ENCODE results near the gene SNORC. TPM values are rescaled to one million over a fixed set of nuclear protein-coding genes. Genes with fewer than 3 reads are reported as not detected.

Gene SNORC
- total RNA-seq, 1 donor from 2014 or later, result 5.0 TPM

DNA sequence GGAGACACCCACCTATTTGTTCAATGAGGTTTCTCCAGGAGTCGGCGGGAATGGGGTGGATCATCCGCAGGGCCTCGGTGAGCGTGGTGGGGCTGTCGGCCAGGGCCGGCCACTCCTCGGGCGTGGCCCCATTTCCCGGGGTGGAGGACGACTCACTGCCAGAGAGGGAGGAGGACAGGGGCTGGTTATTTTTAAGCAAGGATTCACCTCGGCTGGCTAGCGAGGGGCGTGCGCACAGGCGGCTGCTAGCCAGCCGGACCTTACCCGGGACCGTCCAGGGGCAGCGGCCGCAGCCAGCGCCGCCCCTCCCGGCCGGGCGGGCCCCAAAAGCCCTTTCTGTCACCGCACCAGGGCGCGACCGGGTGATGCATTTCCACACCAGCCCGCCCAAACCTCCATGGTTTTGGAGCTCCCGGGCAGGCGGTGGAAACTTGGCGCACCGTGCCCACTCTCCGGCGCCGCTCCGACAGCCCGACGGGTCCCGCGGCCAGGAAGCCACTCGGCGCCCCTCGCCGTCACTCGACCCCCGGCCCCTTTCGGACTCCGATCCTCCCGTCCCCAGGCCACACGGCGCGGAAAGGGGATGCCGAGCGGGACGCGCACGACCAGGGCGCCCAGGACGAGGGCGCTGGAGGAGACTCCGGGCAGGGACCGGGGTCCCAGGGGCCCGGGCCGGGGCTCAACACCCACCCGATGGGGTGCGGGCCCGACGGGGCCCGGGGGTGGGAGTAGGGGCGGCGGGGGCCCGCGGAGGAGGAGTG, 57.1 kb downstream of the SNORC start:
- no peak for DNase-seq (ENCODE audit: low read depth)
- peak overlapping the region; percentile 28 for H3K4me3 ChIP-seq (ENCODE audit: low read depth, low read length)
- TF ChIP-seq, protein P1, sequence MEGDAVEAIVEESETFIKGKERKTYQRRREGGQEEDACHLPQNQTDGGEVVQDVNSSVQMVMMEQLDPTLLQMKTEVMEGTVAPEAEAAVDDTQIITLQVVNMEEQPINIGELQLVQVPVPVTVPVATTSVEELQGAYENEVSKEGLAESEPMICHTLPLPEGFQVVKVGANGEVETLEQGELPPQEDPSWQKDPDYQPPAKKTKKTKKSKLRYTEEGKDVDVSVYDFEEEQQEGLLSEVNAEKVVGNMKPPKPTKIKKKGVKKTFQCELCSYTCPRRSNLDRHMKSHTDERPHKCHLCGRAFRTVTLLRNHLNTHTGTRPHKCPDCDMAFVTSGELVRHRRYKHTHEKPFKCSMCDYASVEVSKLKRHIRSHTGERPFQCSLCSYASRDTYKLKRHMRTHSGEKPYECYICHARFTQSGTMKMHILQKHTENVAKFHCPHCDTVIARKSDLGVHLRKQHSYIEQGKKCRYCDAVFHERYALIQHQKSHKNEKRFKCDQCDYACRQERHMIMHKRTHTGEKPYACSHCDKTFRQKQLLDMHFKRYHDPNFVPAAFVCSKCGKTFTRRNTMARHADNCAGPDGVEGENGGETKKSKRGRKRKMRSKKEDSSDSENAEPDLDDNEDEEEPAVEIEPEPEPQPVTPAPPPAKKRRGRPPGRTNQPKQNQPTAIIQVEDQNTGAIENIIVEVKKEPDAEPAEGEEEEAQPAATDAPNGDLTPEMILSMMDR (conservative IDR thresholded peaks at IDR 0.05; ENCODE audit: low read depth, low read length), result no peak

GRCh38 chr2:232927793-232928550, 57.9 kb downstream of the SNORC start:
- TF ChIP-seq, protein P1 (conservative IDR thresholded peaks at IDR 0.05; ENCODE audit: low read depth, low read length), result no peak
- no peak for DNase-seq (ENCODE audit: low read depth)
- H3K4me3 ChIP-seq (ENCODE audit: low read depth, low read length), result peak overlapping the region; percentile 31

Other genes with a start within 250 kb of the SNORC start
- 10.3 and 16.6 TPM in 2 replicates for gene EFHD1, start 236.7 kb upstream of the SNORC start, total RNA-seq
- 24.0 and 31.8 TPM in 2 replicates for gene GIGYF2, start 172.9 kb upstream of the SNORC start, total RNA-seq
- gene KCNJ13, start 93.7 kb upstream of the SNORC start, total RNA-seq, result not detected in 2 replicates
- gene NGEF, start 143.0 kb downstream of the SNORC start, total RNA-seq, result 4.2 and 8.6 TPM in 2 replicates
- gene NEU2, start 162.4 kb downstream of the SNORC start, total RNA-seq, result not detected in 2 replicates
- gene INPP5D, start 190.1 kb downstream of the SNORC start, total RNA-seq, result 0.80 and 1.8 TPM in 2 replicates